Measurements from ENCODE around the gene CMKLR1. TPM values are rescaled to one million over a fixed set of nuclear protein-coding genes. Genes with fewer than 3 reads are reported as not detected.
A peak's percentile ranks its signal among the peaks of the same experiment; 100 is the strongest.

The CMKLR1 gene
- polyA plus RNA-seq, 1 of the 3 experiments (the other 2 are of a cell fraction): 0.15 TPM

- H3K9me2 ChIP-seq: no peaks in the 10 kb centered on the region
- H3K9ac ChIP-seq: no peak overlapping the region
- H3K4me2 ChIP-seq: no peak overlapping the region
- H3K4me1 ChIP-seq (ENCODE audit: control insufficient read depth in 1 of 2, insufficient read depth in 2 of 2, low read depth in 1 of 2, low read length in 1 of 2): peaks cover 0 to 75% of the 10 kb centered on the region in 2 experiments; a peak in 2 of 4 replicates
- peak overlapping the region in 1 of 2 experiments; percentile 93; a peak in 2 of 4 replicates for H3K27ac ChIP-seq (ENCODE audit: low read depth in 2 of 2, low read length in 1 of 2)
- H3K4me3 ChIP-seq (ENCODE audit: low read depth in 2 of 2, low read length in 1 of 2): no peak overlapping the region
- H3F3A ChIP-seq (replicated peaks; ENCODE audit: insufficient read depth): no peaks in the 10 kb centered on the region
- DNase-seq: peak; percentile 70
- CTCF ChIA-PET: interaction anchor here (0.9 to 1.8 kb wide), 12 partner anchors 9 to 313 kb away, joined by 3 to 6 read pairs (median 3); partner anchors contain the start of gene WSCD2
- POLR2A ChIA-PET: no interaction called here
- H3K36me3 ChIP-seq (replicated peaks in 1 of 2; ENCODE audit: control insufficient read depth in 1 of 2, insufficient read depth in 2 of 2, low read length in 1 of 2): no peaks in the 10 kb centered on the region
- no peaks in the 10 kb centered on the region for H4K20me1 ChIP-seq (ENCODE audit: insufficient read depth)
- no peaks in the 10 kb centered on the region for H3K9me3 ChIP-seq
- no peaks in the 10 kb centered on the region for H3K27me3 ChIP-seq (ENCODE audit: insufficient read depth)
- WGBS (ENCODE audit: low lambda C conversion rate): 33% methylated on average over 9 of the region's 9 CpGs
- no peak overlapping the region for H2AFZ ChIP-seq (ENCODE audit: low read depth)
- no peaks in the 10 kb centered on the region for H3K79me2 ChIP-seq (ENCODE audit: insufficient read depth)
- peak in 1 of 2 experiments; percentile 86; a peak in 1 of 4 replicates for TF ChIP-seq EP300 (IDR thresholded peaks at IDR 0.05; ENCODE audit: borderline replicate concordance in 1 of 2, low read depth in 1 of 2, low read length in 1 of 2)
- TF ChIP-seq ZBTB33 (IDR thresholded peaks at IDR 0.05; ENCODE audit: borderline replicate concordance, low read depth): no peak
- no peak for TF ChIP-seq JUND (IDR thresholded peaks at IDR 0.05)
- no peak for TF ChIP-seq GATA2 (CRISPR knock-in tag; IDR thresholded peaks at IDR 0.05)
- TF ChIP-seq FOXJ3 (CRISPR knock-in tag; IDR thresholded peaks at IDR 0.05): peak; percentile 57; the same call in 1 of the 2 replicates
- TF ChIP-seq RCOR1 (IDR thresholded peaks at IDR 0.05; ENCODE audit: low read length): peak; percentile 91
- TF ChIP-seq MEF2A (IDR thresholded peaks at IDR 0.05; ENCODE audit: borderline replicate concordance, low read depth): no peak
- no peak for TF ChIP-seq TAF1 (IDR thresholded peaks at IDR 0.05; ENCODE audit: borderline replicate concordance, low read depth, low read length)
- TF ChIP-seq SIN3A (IDR thresholded peaks at IDR 0.05; ENCODE audit: borderline replicate concordance, low read depth, low read length): no peak
- no peak for TF ChIP-seq MAX (IDR thresholded peaks at IDR 0.05; ENCODE audit: low read depth)
- no peak for TF ChIP-seq ELF1 (IDR thresholded peaks at IDR 0.05)
- TF ChIP-seq REST (IDR thresholded peaks at IDR 0.05; ENCODE audit: low read depth, low read length): no peak
- no peak for TF ChIP-seq USF1 (IDR thresholded peaks at IDR 0.05; ENCODE audit: borderline replicate concordance, low read depth)
- no peak for TF ChIP-seq FOXM1 (IDR thresholded peaks at IDR 0.05; ENCODE audit: low read depth)
- TF ChIP-seq NRF1 (IDR thresholded peaks at IDR 0.05; ENCODE audit: low read depth, low read length): no peak
- TF ChIP-seq USF2 (IDR thresholded peaks at IDR 0.05; ENCODE audit: borderline replicate concordance, low read depth, low read length): no peak
- TF ChIP-seq GABPA (IDR thresholded peaks at IDR 0.05; ENCODE audit: low read depth): no peak
- no peak for TF ChIP-seq POLR2AphosphoS5 (IDR thresholded peaks at IDR 0.05; ENCODE audit: low read depth, low read length)
- no peak for TF ChIP-seq FOSL2 (IDR thresholded peaks at IDR 0.05; ENCODE audit: borderline replicate concordance, low read depth)
- peak; percentile 33 for TF ChIP-seq RAD21 (IDR thresholded peaks at IDR 0.05; ENCODE audit: low read length)
- TF ChIP-seq NFIC (IDR thresholded peaks at IDR 0.05; ENCODE audit: borderline replicate concordance): no peak
- peak; percentile 28; the same call in 1 of the 2 replicates for TF ChIP-seq TCF12 (IDR thresholded peaks at IDR 0.05)
- no peak for TF ChIP-seq RFX5 (IDR thresholded peaks at IDR 0.05; ENCODE audit: low read length)
- TF ChIP-seq MXI1 (IDR thresholded peaks at IDR 0.05; ENCODE audit: low read depth, low read length): peak; percentile 73; the same call in 1 of the 2 replicates
- TF ChIP-seq CTCF (IDR thresholded peaks at IDR 0.05): no peak
- no peak for TF ChIP-seq RXRA (IDR thresholded peaks at IDR 0.05; ENCODE audit: borderline replicate concordance, low read depth)
These were observed 33.6 kb downstream of the CMKLR1 start for GRCh38 chr12:108305520-108305919.

Data from SK-N-SH (cell line).